Smooth muscle cell (in vitro differentiated cells): ENCODE measurements around the gene GLB1L2. TPM values are rescaled to one million over a fixed set of nuclear protein-coding genes. Genes with fewer than 3 reads are reported as not detected.

Experiments used
- DNase-seq: peaks from one replicate; lab custom pipeline; 2025; ENCODE audit not compliant: unreplicated experiment; lab: John Stamatoyannopoulos, UW
- H2AFZ ChIP-seq: fragments of 200-600 bp; sonication (generic); 2 replicates; pipeline ENCODE4 v1.6.0; 2016; ENCODE audit warnings: antibody characterized with exemption, low read depth, mild to moderate bottlenecking
- H3F3A ChIP-seq: fragments of 200-600 bp; sonication (generic); 2 replicates; pipeline ENCODE4 v1.6.0; 2017; ENCODE audit warnings: antibody characterized with exemption, low read depth
- H3K27ac ChIP-seq: fragments of 200-600 bp; sonication (generic); 2 replicates; pipeline ENCODE4 v1.5.1; 2016; ENCODE audit warnings: low read depth, mild to moderate bottlenecking
- H3K27me3 ChIP-seq: fragments of 200-600 bp; sonication (generic); 2 replicates; pipeline ENCODE4 v1.6.1; 2016; ENCODE audit warnings: low read depth, mild to moderate bottlenecking
- H3K36me3 ChIP-seq: fragments of 200-600 bp; sonication (generic); 2 replicates; pipeline ENCODE4 v1.5.1; 2016; ENCODE audit warnings: low read depth
- H3K4me1 ChIP-seq: fragments of 200-600 bp; sonication (generic); 2 replicates; pipeline ENCODE4 v1.5.1; 2016; ENCODE audit warnings: low read depth
- H3K4me2 ChIP-seq: fragments of 200-600 bp; sonication (generic); 2 replicates; pipeline ENCODE4 v1.6.0; 2016; ENCODE audit warnings: mild to moderate bottlenecking
- H3K4me3 ChIP-seq: fragments of 200-600 bp; sonication (generic); 2 replicates; pipeline ENCODE4 v1.5.1; 2016; ENCODE audit warnings: mild to moderate bottlenecking
- H3K79me2 ChIP-seq: fragments of 200-600 bp; sonication (generic); 2 replicates; pipeline ENCODE4 v1.6.0; 2016; ENCODE audit warnings: low read depth, mild to moderate bottlenecking
- H3K9ac ChIP-seq: fragments of 200-600 bp; sonication (generic); 2 replicates; pipeline ENCODE4 v1.6.0; 2016; ENCODE audit warnings: low read depth
- H3K9me3 ChIP-seq: fragments of 200-600 bp; sonication (generic); replicated peaks from 2 replicates; pipeline ENCODE4 v1.5.1; 2016; ENCODE audit warnings: low read depth
- H4K20me1 ChIP-seq: fragments of 200-600 bp; sonication (generic); 2 replicates; pipeline ENCODE4 v1.6.0; 2016; ENCODE audit warnings: low read depth
- CTCF ChIP-seq: fragments of 200-600 bp; sonication (generic); IDR thresholded peaks from 2 replicates; pipeline ENCODE4 v1.5.1; 2017; ENCODE audit warnings: borderline replicate concordance, mild to moderate bottlenecking, antibody characterized with exemption; ENCODE audit not compliant: insufficient read depth, poor library complexity, severe bottlenecking
- WGBS: methylation state at CpG from one replicate; pipeline ENCODE4 v1.1.7; 2016; ENCODE audit warnings: low lambda C conversion rate; 5-methylcytosine and 5-hydroxymethylcytosine counted together
- polyA plus RNA-seq: library from polyadenylated mRNA; unstranded; fragments of >200 nt; fragmentation: Nextera tagmentation; extraction: Ambion mirVana; gene quantifications from 2 replicates; pipeline ENCODE4 v1.2.1, GENCODE V29; 2016
- total RNA-seq: library from RNA; depleted of rRNA; stranded (reverse); fragments of >200 nt; gene quantifications from 2 replicates; pipeline ENCODE4 v1.2.3, GENCODE V29; 2014

Gene GLB1L2
- total and polyA plus RNA-seq, 2 experiments from 2014 or later, result 0.40 to 0.83 TPM

DNA sequence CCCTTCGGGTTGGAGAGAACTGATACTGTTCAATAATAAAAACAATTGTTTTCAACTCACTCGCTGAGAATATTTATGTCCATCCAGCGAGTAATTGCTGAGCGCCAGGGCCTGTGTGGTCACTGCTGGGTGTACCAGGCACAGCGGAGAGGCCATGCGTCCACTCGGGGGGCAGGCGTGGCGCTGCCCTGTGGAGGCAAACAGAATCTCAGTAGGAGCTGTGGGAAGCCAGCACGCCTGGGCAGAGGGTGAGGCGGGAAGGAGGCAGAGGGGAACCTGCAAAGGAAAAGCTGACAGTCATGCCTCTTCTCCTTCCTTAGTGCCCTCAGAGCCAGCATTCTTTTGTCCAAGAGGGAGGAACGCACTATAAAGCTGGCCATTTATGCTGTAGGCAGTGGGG is 44.2 kb upstream of the GLB1L2 start:
- Histone ChIP-seq H2AFZ (no peak overlapping the region), H3F3A (no peaks in the 10 kb centered on the region), H3K27ac (no peak overlapping the region), H3K4me1 (no peaks in the 10 kb centered on the region), H3K4me3 (no peak overlapping the region), H3K79me2 (no peaks in the 10 kb centered on the region), H3K9me3 (no peaks in the 10 kb centered on the region), H3K27me3 (no peaks in the 10 kb centered on the region), H3K36me3 (no peaks in the 10 kb centered on the region), H3K4me2 (no peak overlapping the region), H3K9ac (no peak overlapping the region), H4K20me1 (no peaks in the 10 kb centered on the region)
- DNase-seq, result no peak
- TF ChIP-seq CTCF, result no peak
- 95% methylated on average over 12 of the region's 12 CpGs for WGBS

DNA sequence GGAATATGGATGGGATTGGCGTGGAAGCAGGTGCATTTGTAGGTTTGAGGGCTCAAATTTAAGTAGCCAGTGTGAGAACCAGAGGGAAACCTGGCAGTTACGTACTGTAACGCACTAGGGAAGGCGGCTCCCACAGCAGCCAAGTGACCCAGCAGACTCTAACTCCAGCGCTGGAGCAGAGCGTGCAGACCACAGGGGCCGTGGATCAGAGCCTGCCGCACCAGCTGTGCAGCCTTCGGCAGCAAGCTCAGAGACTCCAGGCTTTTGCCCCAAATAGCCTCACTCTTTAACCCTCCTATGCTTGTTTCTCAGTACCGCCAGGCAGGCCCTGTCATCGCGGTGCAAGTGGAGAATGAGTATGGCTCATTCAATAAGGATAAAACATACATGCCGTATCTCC is 43.3 kb upstream of the GLB1L2 start:
- H3K9me3 ChIP-seq, result no peaks in the 10 kb centered on the region
- no peak for TF ChIP-seq CTCF
- H4K20me1 ChIP-seq, result no peaks in the 10 kb centered on the region
- H3K9ac ChIP-seq, result no peak overlapping the region
- no peaks in the 10 kb centered on the region for H3K36me3 ChIP-seq
- no peak overlapping the region for H2AFZ ChIP-seq
- no peaks in the 10 kb centered on the region for H3K4me1 ChIP-seq
- no peaks in the 10 kb centered on the region for H3K79me2 ChIP-seq
- H3F3A ChIP-seq, result no peaks in the 10 kb centered on the region
- 98% methylated on average over 13 of the region's 13 CpGs for WGBS
- no peak overlapping the region for H3K27ac ChIP-seq
- no peaks in the 10 kb centered on the region for H3K27me3 ChIP-seq
- no peak overlapping the region for H3K4me3 ChIP-seq
- DNase-seq, result no peak
- H3K4me2 ChIP-seq, result no peak overlapping the region

GRCh38 chr11:134289167-134289566 is 42.6 kb upstream of the GLB1L2 start:
- no peak overlapping the region for H3K4me2 ChIP-seq
- H3K9ac ChIP-seq, result no peak overlapping the region
- no peaks in the 10 kb centered on the region for H3K4me1 ChIP-seq
- H3K4me3 ChIP-seq, result no peak overlapping the region
- H3K9me3 ChIP-seq, result no peaks in the 10 kb centered on the region
- no peaks in the 10 kb centered on the region for H3K79me2 ChIP-seq
- no peaks in the 10 kb centered on the region for H3F3A ChIP-seq
- 84% methylated on average over 4 of the region's 4 CpGs for WGBS
- no peak for TF ChIP-seq CTCF
- no peak for DNase-seq
- H3K27ac ChIP-seq, result no peak overlapping the region
- H2AFZ ChIP-seq, result no peak overlapping the region
- H3K36me3 ChIP-seq, result no peaks in the 10 kb centered on the region
- no peaks in the 10 kb centered on the region for H3K27me3 ChIP-seq
- H4K20me1 ChIP-seq, result no peaks in the 10 kb centered on the region

- Histone ChIP-seq H4K20me1 (no peaks in the 10 kb centered on the region), H3K4me2 (no peak overlapping the region), H3K9me3 (no peaks in the 10 kb centered on the region), H3K36me3 (no peaks in the 10 kb centered on the region), H3K9ac (no peak overlapping the region), H2AFZ (no peak overlapping the region), H3K4me1 (no peaks in the 10 kb centered on the region), H3F3A (no peaks in the 10 kb centered on the region), H3K4me3 (no peak overlapping the region), H3K27ac (no peak overlapping the region), H3K27me3 (no peaks in the 10 kb centered on the region), H3K79me2 (no peaks in the 10 kb centered on the region)
- no peak for TF ChIP-seq CTCF
- 85% methylated on average over 12 of the region's 12 CpGs for WGBS
- DNase-seq, result no peak
These were observed 42.0 kb upstream of the GLB1L2 start for GRCh38 chr11:134289789-134290188.
